Sigmoid colon (tissue), 3 donors: Measurements from ENCODE around the gene MGAT5.

Source experiments
- POLR2A ChIP-seq, 2 donors: fragments of 450-650 bp; IDR thresholded peaks; one replicate each; pipeline ENCODE4 v1.6.1; 2016; ENCODE audit warnings: antibody characterized with exemption in 2 of 2, mild to moderate bottlenecking in 2 of 2, moderate library complexity in 2 of 2
- TF ChIP-seq, protein P1 (sequence below), 4 experiments: fragments of 450-650 bp in 3 of 4; fragments of 200-600 bp in 1 of 4; IDR thresholded peaks; one replicate each; pipeline ENCODE4 v1.5.1; 2016 to 2019; ENCODE audit warnings: antibody characterized with exemption in 4 of 4, mild to moderate bottlenecking in 3 of 4, moderate library complexity in 2 of 4

GRCh38 chr2:134426721-134427120 lies 172.8 kb downstream of the MGAT5 start:
- TF ChIP-seq, protein P1, sequence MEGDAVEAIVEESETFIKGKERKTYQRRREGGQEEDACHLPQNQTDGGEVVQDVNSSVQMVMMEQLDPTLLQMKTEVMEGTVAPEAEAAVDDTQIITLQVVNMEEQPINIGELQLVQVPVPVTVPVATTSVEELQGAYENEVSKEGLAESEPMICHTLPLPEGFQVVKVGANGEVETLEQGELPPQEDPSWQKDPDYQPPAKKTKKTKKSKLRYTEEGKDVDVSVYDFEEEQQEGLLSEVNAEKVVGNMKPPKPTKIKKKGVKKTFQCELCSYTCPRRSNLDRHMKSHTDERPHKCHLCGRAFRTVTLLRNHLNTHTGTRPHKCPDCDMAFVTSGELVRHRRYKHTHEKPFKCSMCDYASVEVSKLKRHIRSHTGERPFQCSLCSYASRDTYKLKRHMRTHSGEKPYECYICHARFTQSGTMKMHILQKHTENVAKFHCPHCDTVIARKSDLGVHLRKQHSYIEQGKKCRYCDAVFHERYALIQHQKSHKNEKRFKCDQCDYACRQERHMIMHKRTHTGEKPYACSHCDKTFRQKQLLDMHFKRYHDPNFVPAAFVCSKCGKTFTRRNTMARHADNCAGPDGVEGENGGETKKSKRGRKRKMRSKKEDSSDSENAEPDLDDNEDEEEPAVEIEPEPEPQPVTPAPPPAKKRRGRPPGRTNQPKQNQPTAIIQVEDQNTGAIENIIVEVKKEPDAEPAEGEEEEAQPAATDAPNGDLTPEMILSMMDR (IDR thresholded peaks at IDR 0.05) = no peak
- no peak for TF ChIP-seq POLR2A (IDR thresholded peaks at IDR 0.05)
